ENCODE data around the gene PRSS27. TPM values are rescaled to one million over a fixed set of nuclear protein-coding genes. Genes with fewer than 3 reads are reported as not detected.
"Not testable (repeated sequence)": the region's sequence is repeated elsewhere in the genome, so short reads cannot be mapped to it uniquely, and the experiment has no call there.

Gene PRSS27
- total RNA-seq, 4 donors from 2014 or later, result 0.49 to 0.55 TPM; not detected in 2

GRCh38 chr16:2728034-2728433, 8.0 kb upstream of the PRSS27 start:
- TF ChIP-seq POLR2A (IDR thresholded peaks at IDR 0.05) (no peak), CTCF (IDR thresholded peaks at IDR 0.05 in 4 of 5, conservative IDR thresholded peaks at IDR 0.05 in 1 of 5) (no peak)
- in situ Hi-C loops (cut with MboI; ENCODE audit: low sequenced_read_pairs in 4 of 4) (no loop called here), intact Hi-C loops (cut with DNase I; ENCODE audit: low total_unique reads) (no loop called here)
- DNase-seq (no peak), ATAC-seq (no peak)
- no peak overlapping the region for H3K4me3 ChIP-seq
- no peaks in the 10 kb centered on the region for H3K36me3 ChIP-seq
- no peak overlapping the region for H3K27ac ChIP-seq
- H3K9me3 ChIP-seq, result no peaks in the 10 kb centered on the region
- H3K27me3 ChIP-seq, result no peaks in the 10 kb centered on the region
- H3K4me1 ChIP-seq, result no peaks in the 10 kb centered on the region

DNA sequence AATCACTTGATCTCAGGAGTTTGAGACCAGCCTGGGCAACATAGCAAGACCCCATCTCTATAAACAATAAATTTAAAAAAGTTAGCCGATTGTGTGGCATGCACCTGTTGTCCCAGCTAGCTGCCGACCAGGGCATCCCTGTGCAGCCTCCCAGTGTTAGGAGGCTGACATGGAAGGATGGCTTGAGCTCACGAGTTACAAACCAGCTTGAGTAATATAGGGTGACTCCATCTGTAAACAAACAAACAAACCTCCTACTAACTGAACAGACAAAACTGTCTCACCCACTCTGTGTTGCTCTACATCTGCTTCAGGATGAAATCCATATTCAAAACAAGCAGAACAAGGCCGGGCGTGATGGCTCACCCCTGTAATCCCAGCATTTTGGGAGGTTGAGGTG, 6.9 kb upstream of the PRSS27 start:
- TF ChIP-seq CTCF (IDR thresholded peaks at IDR 0.05 in 4 of 5, conservative IDR thresholded peaks at IDR 0.05 in 1 of 5) (no peak), POLR2A (IDR thresholded peaks at IDR 0.05) (no peak)
- H3K27ac ChIP-seq, result no peak overlapping the region
- no peak for ATAC-seq
- H3K4me1 ChIP-seq, result no peaks in the 10 kb centered on the region
- no peaks in the 10 kb centered on the region for H3K9me3 ChIP-seq
- in situ Hi-C loops (cut with MboI; ENCODE audit: low sequenced_read_pairs in 4 of 4), result no loop called here
- H3K36me3 ChIP-seq, result no peaks in the 10 kb centered on the region
- intact Hi-C loops (cut with DNase I; ENCODE audit: low total_unique reads), result no loop called here
- no peak for DNase-seq
- no peaks in the 10 kb centered on the region for H3K27me3 ChIP-seq
- H3K4me3 ChIP-seq, result no peak overlapping the region

DNA sequence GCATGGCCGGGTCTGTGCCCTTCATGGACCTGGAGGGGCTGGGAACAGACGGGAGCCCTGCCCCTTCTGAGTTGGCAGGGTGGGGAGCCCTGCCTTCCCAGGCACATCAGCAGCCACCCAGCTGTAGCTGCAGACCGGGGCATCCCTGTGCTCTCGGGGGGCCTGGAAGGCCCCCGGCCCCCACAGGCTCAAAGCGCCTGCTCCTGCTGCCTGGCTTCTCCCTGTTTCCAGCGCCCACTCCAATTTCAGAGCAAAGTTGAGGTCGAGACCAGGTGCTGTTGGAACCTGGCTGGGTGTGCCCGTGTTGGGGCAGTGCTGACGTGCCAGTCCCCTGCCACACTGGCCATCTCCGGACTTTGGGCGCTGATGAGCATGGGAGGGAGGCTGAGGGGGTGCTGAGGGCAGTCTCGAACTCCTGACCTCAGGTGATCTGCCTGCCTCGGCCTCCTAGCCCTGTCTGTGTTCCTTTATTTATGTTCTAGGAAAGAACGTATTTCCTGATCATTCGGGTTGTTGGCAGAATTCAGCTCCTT, 4.9 kb upstream of the PRSS27 start:
- Histone ChIP-seq H3K4me1 (peaks cover 8 to 12% of the 10 kb centered on the region in 2 donors), H3K4me3 (no peak overlapping the region), H3K27ac (no peak overlapping the region), H3K9me3 (no peaks in the 10 kb centered on the region), H3K36me3 (no peaks in the 10 kb centered on the region), H3K27me3 (no peaks in the 10 kb centered on the region)
- DNase-seq, result no peak
- no peak for ATAC-seq
- in situ Hi-C loops (cut with MboI; ENCODE audit: low sequenced_read_pairs in 4 of 4), result no loop called here
- TF ChIP-seq CTCF (IDR thresholded peaks at IDR 0.05 in 4 of 5, conservative IDR thresholded peaks at IDR 0.05 in 1 of 5), result no peak
- no peak for TF ChIP-seq POLR2A (IDR thresholded peaks at IDR 0.05)
- intact Hi-C loops (cut with DNase I; ENCODE audit: low total_unique reads), result no loop called here

DNA sequence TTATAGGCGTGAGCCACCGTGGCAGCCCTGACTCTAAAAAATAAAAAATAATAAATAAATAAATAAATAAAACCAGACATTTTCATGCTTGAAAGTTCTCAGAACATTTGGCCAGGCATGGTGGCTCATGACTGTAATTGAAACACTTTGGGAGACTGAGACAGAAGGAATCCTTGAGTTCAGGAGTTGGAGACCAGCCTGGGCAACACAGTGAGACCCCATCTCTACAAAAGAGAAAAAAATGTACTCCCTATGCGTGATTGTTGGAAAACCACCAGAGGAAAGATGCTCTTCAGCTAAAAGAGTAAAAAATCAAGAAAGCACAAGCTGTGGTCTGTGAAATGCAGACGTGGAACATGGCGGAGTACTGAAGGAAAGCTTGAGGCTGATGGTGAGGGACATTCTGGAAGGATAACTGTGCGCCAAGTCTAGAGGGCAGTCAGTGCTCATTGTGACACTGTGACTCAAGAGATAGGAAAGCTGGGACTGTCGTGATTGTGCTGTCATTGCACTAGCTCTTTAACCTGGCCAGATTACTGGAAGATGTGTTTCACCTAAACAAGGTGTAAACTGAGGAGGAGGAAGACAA, 4.2 kb upstream of the PRSS27 start:
- intact Hi-C loops (cut with DNase I; ENCODE audit: low total_unique reads), result no loop called here
- H3K27me3 ChIP-seq, result no peaks in the 10 kb centered on the region
- no peaks in the 10 kb centered on the region for H3K36me3 ChIP-seq
- ATAC-seq (no peak), DNase-seq (no peak)
- in situ Hi-C loops (cut with MboI; ENCODE audit: low sequenced_read_pairs in 4 of 4), result no loop called here
- no peak overlapping the region for H3K4me3 ChIP-seq
- H3K4me1 ChIP-seq, result peaks cover 8 to 19% of the 10 kb centered on the region in 2 donors
- no peaks in the 10 kb centered on the region for H3K9me3 ChIP-seq
- TF ChIP-seq CTCF (IDR thresholded peaks at IDR 0.05 in 4 of 5, conservative IDR thresholded peaks at IDR 0.05 in 1 of 5) (no peak), POLR2A (IDR thresholded peaks at IDR 0.05) (no peak)
- H3K27ac ChIP-seq, result no peak overlapping the region

DNA sequence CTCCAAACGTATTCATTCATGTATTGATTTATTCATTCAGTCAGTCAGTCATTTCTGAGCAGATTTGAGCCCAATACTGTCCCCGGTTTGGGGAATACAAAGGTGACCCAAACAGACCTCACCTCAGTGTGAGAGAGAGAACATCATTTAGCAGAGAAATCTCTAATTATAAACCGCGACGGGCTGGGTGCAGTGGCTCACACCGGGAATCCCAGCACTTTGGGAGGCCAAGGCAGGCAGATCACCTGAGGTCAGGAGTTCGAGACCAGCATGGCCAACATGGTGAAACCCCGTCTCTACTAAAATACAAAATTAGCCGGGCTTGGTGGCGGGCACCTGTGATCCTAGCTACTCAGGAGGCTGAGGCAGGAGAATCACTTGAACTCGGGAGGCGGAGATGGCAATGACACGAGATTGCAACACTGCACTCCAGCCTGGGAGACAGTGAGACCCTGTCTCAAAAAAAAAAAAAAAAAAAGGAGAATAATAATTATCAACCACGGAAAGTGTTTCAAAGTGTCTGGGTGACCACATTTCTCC, 1.7 kb upstream of the PRSS27 start:
- DNase-seq; in situ Hi-C loops (cut with MboI; ENCODE audit: low sequenced_read_pairs in 4 of 4); H3K36me3 ChIP-seq; ATAC-seq; H3K9me3 ChIP-seq; H3K27me3 ChIP-seq: not testable (repeated sequence)
- peak overlapping the region in 3 of 4 donors; percentile 60 to 73 (median 66) for H3K27ac ChIP-seq
- H3K4me3 ChIP-seq, result peak overlapping the region; percentile 57 to 86 (median 66)
- H3K4me1 ChIP-seq, result peaks cover 8 to 25% of the 10 kb centered on the region in 2 donors
- intact Hi-C loops (cut with DNase I; ENCODE audit: low total_unique reads), result loop anchor here (1.0 kb wide), 1 partner anchor 39 kb away; the partner anchor contains the start of gene KCTD5
